K562 (cell line): Measurements from ENCODE around the gene FRYL.
"Not testable (repeated sequence)": the region's sequence is repeated elsewhere in the genome, so short reads cannot be mapped to it uniquely, and the experiment has no call there.

Source experiments
- C11orf30 ChIP-seq: fragments of 450-650 bp; IDR thresholded peaks from 2 replicates; pipeline ENCODE4 v1.6.1; 2016; ENCODE audit warnings: low read depth, mild to moderate bottlenecking
- CTCF ChIP-seq, 3 experiments: IDR thresholded peaks in 2 of 3; conservative IDR thresholded peaks in 1 of 3; 2 replicates each; pipeline ENCODE4 v1.5.1; 2011 to 2012; ENCODE audit warnings: low read length in 3 of 3, mild to moderate bottlenecking in 3 of 3, control low read depth in 2 of 3, improper control_type of control experiment in 1 of 3, inconsistent platforms in 1 of 3, low read depth in 1 of 3, mixed read lengths in 1 of 3, moderate library complexity in 1 of 3; ENCODE audit not compliant: insufficient read depth in 2 of 3

GRCh38 chr4:48745223-48745622 is 34.9 kb downstream of the FRYL start:
- TF ChIP-seq CTCF (IDR thresholded peaks at IDR 0.05 in 2 of 3, conservative IDR thresholded peaks at IDR 0.05 in 1 of 3; ENCODE audit: insufficient read depth in 2 of 3, low read depth in 1 of 3, low read length in 3 of 3); C11orf30: not testable (repeated sequence)
